GDM1 (cell line): Measurements from ENCODE around the gene NDUFA13.

Experiments
- DNase-seq: peaks from one replicate; lab custom pipeline; 2025; lab: John Stamatoyannopoulos, UW

Gene NDUFA13

DNA sequence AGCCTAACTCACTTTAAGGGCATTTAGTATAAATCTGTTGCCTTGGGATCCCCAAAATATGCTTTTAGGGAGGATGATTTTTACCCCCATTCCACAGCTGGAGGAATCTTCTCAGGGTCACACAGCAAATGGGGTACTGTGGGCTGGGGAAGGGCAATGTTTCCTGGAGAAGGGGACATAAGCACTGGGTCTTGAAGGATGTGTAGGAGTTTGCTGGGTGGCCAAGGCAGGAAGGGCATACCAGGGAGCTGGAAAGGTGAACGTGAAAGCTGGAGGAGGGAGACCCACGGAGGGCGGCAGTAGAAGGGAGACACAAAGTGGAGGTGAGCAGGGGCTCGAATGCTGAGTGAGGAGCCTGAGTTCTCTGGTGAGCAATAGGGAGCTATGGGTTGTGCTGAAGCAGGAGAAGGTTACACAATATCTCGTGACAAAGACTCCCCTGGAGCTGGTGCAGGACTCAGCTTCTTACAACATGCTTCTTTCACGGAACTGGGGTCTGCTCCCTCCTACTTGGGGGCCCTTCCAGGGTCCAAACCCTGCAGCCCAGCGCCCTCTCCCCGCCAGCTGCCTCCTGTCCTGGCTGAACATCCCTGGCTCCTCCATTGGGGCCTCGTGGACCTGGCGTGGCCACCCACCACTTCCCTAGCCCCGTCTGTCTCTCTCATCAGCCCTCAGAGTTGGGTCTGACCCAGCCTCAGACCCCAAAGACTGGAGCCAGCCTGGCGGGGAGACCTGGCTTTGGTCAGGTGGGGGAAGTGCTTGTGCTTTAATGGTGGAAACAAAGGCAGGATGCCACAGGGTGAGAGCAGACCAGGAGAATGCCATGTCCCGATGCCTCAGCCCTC, 33.1 kb downstream of the NDUFA13 start:
- DNase-seq = no peak

DNA sequence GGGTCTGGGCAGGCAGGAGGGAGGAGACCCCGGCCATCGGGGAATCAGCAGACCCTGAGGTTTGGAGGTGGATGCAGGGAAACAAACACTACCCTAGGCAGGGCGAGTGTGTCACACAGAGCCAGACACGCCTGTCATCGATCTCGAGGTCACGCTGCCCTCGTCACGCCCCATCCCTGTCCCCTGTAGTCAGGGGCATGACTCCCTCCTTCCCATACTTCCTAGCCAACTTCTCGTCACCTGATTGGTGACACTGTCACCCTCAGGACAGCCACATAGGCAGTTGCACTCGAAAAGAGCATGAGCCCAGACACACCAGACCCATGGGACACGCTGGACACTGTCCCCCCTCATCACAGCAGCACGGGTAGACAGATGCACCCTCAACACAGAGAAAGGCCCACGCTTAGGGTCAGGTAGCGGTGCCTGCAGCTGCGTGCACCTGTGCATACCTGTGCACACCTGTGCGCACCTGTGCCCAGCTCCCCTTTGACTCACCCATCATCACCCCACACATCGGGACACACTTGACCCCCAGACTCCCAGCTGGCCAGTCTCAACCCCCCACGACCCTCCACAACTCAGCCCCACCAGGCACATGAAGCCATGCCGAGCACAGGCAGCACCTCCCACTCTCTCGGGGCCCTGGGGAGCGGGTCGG, 33.9 kb downstream of the NDUFA13 start:
- no peak for DNase-seq

- no peak for DNase-seq
Measured at GRCh38 chr19:19550485-19550929, 34.5 kb downstream of the NDUFA13 start.

- no peak for DNase-seq
Measured at GRCh38 chr19:19550972-19551852, 35.2 kb downstream of the NDUFA13 start.

- no peak for DNase-seq
Measured at GRCh38 chr19:19551853-19552192, 35.8 kb downstream of the NDUFA13 start.

- DNase-seq = no peak
Measured at GRCh38 chr19:19552798-19553197, 36.8 kb downstream of the NDUFA13 start.

- no peak for DNase-seq
Measured at GRCh38 chr19:19553670-19554069, 37.6 kb downstream of the NDUFA13 start.

DNA sequence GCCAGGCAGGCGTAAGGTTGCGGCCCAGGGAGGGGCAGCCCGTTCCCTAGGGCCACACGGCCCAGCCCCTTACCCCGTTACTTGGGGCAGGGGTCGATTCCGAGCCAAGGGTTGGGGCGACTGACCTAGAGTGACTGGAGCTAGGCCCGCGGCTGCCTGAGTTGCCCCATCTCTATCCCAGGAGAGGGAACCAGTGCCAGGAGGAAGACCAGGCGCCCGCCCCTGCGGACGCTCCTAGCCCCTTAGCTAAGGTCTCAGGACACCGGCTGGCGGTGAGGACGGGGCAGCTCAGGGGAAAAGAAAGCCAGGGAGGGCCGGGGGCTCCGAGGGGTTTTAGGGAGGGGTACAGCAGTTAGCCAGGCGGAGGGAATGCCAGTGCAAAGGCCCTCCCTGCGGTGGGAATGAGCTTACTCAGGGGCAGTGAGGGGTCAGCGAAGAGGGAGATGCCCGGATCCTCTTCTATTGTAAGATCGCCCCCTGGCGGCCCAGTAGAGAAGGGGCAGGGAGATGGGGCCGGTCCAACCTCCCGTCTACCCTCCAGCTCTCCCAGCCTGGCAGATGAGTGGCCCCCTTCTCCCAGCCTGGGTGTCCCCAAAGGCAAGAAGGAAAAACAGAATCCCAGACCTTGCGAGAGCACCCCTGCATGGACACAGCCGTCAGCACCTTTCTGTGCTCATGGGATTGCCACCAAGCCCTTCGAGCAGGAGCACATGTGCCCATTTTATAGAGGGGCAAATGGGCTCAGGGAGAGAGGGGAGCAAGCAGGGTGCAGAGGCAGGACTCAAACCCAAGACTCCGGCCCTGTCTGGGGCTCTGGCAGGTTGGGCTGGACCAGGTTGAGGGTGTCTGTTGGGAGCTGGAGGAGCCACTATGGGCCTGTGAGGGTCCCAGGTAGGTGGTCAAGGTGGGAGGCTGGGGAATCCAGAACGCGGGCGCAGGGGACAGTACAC, 38.3 kb downstream of the NDUFA13 start:
- DNase-seq = no peak

- no peak for DNase-seq
Measured at GRCh38 chr19:19558055-19558454, 42.0 kb downstream of the NDUFA13 start.

DNA sequence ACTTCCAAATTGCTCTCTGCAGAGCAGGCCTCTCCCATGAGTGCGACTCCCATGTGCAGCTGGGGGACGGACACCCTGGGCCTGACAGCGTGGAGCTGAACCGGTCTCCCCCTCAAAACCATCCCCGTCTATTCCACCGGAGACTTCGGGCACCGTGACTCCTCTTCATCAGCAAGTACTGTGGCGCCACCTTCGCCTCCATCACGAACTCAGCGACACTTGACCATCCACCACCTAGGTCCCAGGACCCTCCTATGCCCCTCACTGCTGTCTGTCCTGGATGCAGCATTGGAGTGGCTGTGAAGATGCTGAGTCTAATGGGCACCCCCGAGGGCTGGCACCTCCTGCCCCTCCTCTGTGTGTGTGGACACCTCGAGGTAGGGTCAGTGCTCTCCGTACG, 42.6 kb downstream of the NDUFA13 start:
- no peak for DNase-seq

DNA sequence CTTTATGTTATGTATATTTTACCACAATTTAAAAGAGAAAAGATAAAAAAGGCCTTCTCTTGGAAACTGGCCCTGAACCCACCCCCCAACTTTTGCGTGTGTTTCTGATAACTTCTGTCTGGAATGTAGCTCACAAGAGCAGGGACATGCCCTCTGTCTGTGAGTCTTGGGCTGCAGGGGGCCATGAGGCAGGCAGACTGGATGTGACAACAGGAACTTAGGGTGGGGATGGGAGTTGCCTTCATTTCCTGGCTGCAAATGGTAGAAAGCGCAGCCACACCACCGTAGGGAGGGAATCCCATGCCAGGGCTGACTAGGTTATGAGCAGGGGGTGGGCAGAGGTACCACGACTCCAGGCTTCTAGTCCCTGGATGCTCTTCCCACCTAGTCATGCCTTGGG, 43.9 kb downstream of the NDUFA13 start:
- no peak for DNase-seq

DNA sequence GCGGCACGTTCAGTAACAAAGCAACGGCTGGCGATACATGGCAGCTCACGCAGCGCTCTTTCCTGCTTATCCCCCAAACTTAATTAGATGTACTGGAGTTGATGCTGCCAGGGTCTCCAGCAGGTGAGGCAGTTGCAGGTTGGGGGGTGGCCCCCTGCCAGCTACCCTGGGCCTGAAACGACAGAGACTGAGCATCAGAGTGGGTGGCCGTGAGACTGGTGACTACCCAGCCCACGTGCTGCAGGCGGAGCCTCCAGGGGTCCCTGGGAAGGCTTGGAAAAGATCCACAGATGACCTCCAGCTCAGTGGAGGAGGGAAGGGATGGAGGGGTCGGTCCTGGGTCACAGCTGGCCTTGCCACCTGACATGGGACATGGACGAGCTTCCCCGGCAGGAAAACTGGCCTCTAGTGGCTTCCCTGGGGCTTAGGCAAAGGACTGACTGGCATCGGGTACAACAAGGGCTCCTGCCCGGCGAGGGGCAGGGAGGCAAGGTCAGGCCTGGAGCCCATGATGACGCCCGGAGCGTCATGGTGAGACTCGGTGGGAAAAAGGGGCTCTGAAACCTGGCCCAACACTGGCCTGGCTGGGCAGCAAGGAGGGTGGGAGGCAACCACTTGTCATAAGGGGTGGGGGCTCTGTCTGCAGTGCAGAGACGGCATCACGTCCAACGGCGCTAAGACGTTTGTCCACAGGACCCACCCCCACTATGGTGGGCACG, 46.1 kb downstream of the NDUFA13 start:
- DNase-seq = no peak

DNA sequence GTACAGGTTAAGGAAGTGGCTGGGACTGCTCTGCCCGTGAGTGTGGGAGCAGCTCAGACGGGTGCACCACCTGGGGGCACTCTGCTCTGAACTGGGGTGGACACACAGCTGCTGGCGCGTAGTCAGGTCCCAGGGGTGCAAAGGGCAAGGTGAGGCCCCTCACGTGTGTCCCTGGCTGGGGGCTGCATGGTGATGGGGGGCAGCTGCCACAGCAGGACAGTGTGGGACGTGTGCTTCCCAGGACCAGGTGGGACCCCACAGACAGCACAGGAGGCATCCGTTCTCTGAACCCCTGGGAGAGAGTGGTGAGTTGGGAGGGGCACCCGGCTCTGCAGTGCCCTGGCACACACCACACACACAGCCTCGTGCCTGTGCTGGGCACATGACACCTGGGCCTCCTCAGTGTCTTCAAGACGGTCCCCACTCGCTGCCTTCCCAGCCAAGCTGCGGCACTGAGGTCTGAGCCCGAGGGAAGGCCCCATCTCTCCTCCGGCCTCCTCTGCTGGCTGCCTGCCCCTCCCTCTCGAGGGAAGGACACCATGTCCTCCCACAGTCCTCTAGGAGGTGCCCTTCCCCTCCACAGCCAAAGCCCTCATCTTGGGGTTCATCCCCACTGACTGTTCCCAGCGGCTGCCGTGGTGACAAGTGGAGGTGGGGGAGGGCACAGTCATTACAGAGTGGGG, 46.8 kb downstream of the NDUFA13 start:
- no peak for DNase-seq

DNA sequence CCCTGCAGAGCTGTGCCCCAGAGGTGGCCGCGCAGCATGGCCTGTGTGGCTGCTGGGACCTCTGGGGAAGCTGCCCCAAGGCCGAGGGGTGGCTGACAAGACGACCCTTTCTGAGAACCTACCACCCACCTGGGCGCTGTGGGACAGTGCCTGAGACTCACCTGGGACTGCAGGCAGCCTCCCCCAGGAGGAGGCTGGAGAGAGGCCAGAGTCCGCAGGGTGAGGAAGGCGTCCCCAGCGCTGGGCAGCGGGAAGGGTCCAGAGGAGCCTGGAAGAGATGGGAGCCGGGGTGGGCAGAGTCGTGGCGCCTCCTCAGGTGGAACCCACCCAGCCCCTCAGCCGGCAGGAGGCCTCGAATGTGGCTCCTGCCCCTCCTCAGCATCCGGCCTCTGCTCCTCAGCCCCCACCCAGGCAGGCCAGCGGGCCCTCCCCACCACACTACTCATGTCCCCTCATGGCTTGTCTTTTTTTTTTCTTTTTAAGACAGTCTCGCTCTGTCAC, 47.4 kb downstream of the NDUFA13 start:
- DNase-seq = no peak

DNA sequence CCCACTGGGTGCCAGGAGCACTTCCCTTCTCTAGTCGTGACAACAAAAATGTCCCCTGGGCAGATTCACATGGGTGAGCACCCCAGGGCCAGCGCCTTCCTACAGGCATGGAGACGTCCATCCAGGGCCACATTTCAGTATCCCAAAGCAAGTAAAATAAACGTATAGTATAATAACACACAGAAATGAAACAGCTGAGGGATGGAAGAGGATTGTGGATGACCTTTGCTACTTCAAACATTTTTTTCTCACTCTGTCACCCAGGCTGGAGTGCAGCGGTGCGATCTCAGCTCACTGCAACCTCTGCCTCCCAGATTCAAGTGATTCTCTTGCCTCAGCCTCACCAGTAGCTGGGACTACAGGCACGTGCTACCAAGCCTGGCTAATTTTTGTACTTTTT, 50.3 kb downstream of the NDUFA13 start:
- DNase-seq = no peak

DNA sequence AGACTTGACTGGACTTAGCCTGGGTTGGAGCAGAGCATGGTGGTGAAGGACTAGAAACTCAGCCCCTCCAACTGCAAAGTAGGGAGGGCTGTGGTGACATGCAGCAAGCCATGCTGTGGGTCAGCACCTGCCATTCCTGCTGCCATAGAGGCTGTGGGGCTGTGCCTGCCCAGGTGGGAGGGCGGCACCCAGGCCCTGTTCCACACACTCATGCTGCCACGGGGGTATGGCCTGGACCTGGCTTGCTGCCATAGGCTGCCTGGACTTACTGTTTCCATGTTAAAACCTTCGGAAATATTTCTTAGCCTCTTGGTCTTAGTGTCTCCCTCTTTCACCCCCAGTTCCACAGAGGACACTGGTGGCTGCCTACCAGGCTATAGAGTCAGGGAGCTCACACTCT, 51.4 kb downstream of the NDUFA13 start:
- no peak for DNase-seq

DNA sequence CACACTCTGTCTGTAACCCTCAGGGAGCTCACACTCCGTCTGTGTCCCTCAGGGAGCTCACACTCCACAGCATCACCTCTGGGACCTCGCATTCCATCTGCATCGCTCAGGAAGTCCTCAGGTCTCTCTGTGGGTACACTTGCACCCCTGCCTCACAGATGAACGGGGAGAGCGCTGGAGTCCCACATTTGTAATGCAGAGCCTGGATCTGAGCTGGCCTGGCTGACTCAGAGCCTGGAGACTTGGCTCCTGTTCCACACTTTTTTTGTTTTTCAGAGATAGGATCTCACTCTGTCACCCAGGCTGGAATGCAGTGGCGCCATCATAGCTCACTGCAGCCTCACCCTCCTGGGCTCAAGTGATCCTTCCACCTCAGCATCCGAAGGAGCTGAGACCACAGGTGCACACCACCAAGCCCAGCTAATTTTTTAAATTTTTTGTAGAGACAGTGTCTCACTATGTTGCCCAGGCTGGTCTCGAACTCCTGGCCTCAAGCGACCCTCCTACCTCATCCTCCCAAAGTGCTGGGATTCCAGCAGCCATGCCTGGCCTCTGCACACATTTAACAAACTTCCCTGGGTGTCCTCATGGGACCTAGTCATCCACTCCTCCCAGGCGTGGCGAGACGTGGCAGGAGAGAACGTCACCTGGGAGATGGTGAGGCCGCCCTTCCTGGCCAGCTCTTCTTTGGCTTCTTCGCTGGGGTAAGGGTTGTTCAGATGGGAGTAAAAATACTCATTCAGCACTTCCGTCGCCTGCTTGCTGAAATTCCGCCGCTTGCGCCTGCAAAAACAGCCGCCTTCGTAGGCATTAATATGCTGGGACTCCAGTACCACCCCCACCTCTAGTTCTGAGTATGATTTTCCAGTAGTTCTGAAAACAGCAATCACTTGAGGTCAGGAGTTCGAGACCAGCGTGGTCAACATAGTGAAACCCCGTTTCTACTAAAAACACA, 53.1 kb downstream of the NDUFA13 start:
- DNase-seq = no peak

- no peak for DNase-seq
Measured at GRCh38 chr19:19570571-19570970, 54.5 kb downstream of the NDUFA13 start.
